ENCODE data around the gene JPT1. TPM values are rescaled to one million over a fixed set of nuclear protein-coding genes. Genes with fewer than 3 reads are reported as not detected.
A peak's percentile ranks its signal among the peaks of the same experiment; 100 is the strongest.

The JPT1 gene
- total and polyA plus RNA-seq, 8 donors, result 8.0 to 405 (median 115) TPM

GRCh38 chr17:75087182-75087557 lies 67.1 kb downstream of the JPT1 start:
- Histone ChIP-seq H3K9me3 (no peaks in the 10 kb centered on the region), H3K36me3 (no peaks in the 10 kb centered on the region), H3K4me1 (peaks cover 30 to 71% (median 50%) of the 10 kb centered on the region in 4 donors), H3K27ac (peak overlapping the region; percentile 86 to 95 (median 92)), H3K4me3 (peak overlapping the region; percentile 43 to 59 (median 52)), H3K27me3 (no peaks in the 10 kb centered on the region)
- 23 to 86% (median 49%) methylated on average over 7 to 12 of the region's 12 CpGs for WGBS, 5 donors
- intact Hi-C loops (cut with DNase I; ENCODE audit: low total_unique reads), result no loop called here
- no peak for DNase-seq
- TF ChIP-seq EP300 (IDR thresholded peaks at IDR 0.05) (no peak), CTCF (IDR thresholded peaks at IDR 0.05) (no peak), POLR2A (IDR thresholded peaks at IDR 0.05) (no peak), POLR2AphosphoS5 (IDR thresholded peaks at IDR 0.05) (no peak)

GRCh38 chr17:75086496-75087181 lies 67.7 kb downstream of the JPT1 start:
- TF ChIP-seq POLR2AphosphoS5 (IDR thresholded peaks at IDR 0.05) (peak in 1 of 3 donors; percentile 23), CTCF (IDR thresholded peaks at IDR 0.05) (no peak), EP300 (IDR thresholded peaks at IDR 0.05) (no peak), POLR2A (IDR thresholded peaks at IDR 0.05) (no peak)
- Histone ChIP-seq H3K36me3 (no peaks in the 10 kb centered on the region), H3K4me3 (peak overlapping the region in 1 of 4 donors; percentile 59), H3K27ac (peak overlapping the region; percentile 86 to 95 (median 92)), H3K4me1 (peaks cover 30 to 66% (median 44%) of the 10 kb centered on the region in 4 donors), H3K9me3 (no peaks in the 10 kb centered on the region), H3K27me3 (no peaks in the 10 kb centered on the region)
- intact Hi-C loops (cut with DNase I; ENCODE audit: low total_unique reads), result no loop called here
- DNase-seq, result peak; percentile 50 to 74
- 41 to 57% (median 56%) methylated on average over 15 of the region's 15 CpGs for WGBS, 5 donors

Small RNA genes lying within 50 kb of the gene (small RNA-seq; reads per million reads assigned to genes)
- gene RF00019, result 0 reads per million in 4 donors

Other genes with a start within 250 kb of the JPT1 start
- gene USH1G, start 231.3 kb downstream of the JPT1 start, total RNA-seq, result under 1 TPM in 1 of 5 donors, not detected in 4; 0.18 TPM
- gene USH1G, start 231.3 kb downstream of the JPT1 start, polyA plus RNA-seq, result 1 to 10 TPM in 1 of 3 donors, not detected in 2; 1.0 TPM
- 1 to 10 TPM in 1 of 5 donors, not detected in 4; 3.2 TPM for gene OTOP2, start 230.2 kb downstream of the JPT1 start, total RNA-seq
- under 1 TPM in 1 of 3 donors, not detected in 2; 0.15 TPM for gene OTOP2, start 230.2 kb downstream of the JPT1 start, polyA plus RNA-seq
- under 1 TPM in 1 of 5 donors, not detected in 4; 0.18 TPM for gene OTOP3, start 218.6 kb downstream of the JPT1 start, total RNA-seq
- 1 to 10 TPM in 1 of 3 donors, not detected in 2; 2.6 TPM for gene OTOP3, start 218.6 kb downstream of the JPT1 start, polyA plus RNA-seq
- 100 to 1,000 TPM in 2 of 5 donors, 10 to 100 TPM in 3; 36.5 to 304 (median 94.5) TPM for gene HID1, start 181.8 kb downstream of the JPT1 start, total RNA-seq
- gene HID1, start 181.8 kb downstream of the JPT1 start, polyA plus RNA-seq, result 10 to 100 TPM; 52.7 to 85.2 (median 69.5) TPM
- gene CDR2L, start 166.9 kb downstream of the JPT1 start, total RNA-seq, result 10 to 100 TPM in 4 of 5 donors, 1 to 10 TPM in 1; 4.8 to 78.8 (median 11.7) TPM
- 10 to 100 TPM in 1 of 3 donors, 1 to 10 TPM in 2; 4.4 to 18.9 (median 6.1) TPM for gene CDR2L, start 166.9 kb downstream of the JPT1 start, polyA plus RNA-seq
- gene MRPL58, start 141.8 kb downstream of the JPT1 start, total RNA-seq, result 10 to 100 TPM in 4 of 5 donors, 1 to 10 TPM in 1; 6.7 to 69.0 (median 29.2) TPM
- 10 to 100 TPM; 42.1 to 57.1 (median 48.7) TPM for gene MRPL58, start 141.8 kb downstream of the JPT1 start, polyA plus RNA-seq
- 100 to 1,000 TPM in 4 of 5 donors, 10 to 100 TPM in 1; 77.0 to 307 (median 205) TPM for gene ATP5PD, start 107.5 kb downstream of the JPT1 start, total RNA-seq
- gene ATP5PD, start 107.5 kb downstream of the JPT1 start, polyA plus RNA-seq, result 100 to 1,000 TPM; 474 to 681 (median 546) TPM
- gene KCTD2, start 107.3 kb downstream of the JPT1 start, total RNA-seq, result 10 to 100 TPM in 4 of 5 donors, 1 to 10 TPM in 1; 9.9 to 25.8 (median 12.5) TPM
- 10 to 100 TPM; 10.6 to 13.1 (median 11.2) TPM for gene KCTD2, start 107.3 kb downstream of the JPT1 start, polyA plus RNA-seq
- 100 to 1,000 TPM in 1 of 5 donors, 10 to 100 TPM in 4; 30.3 to 132 (median 57.1) TPM for gene SLC16A5, start 66.6 kb downstream of the JPT1 start, total RNA-seq
- gene SLC16A5, start 66.6 kb downstream of the JPT1 start, polyA plus RNA-seq, result 1 to 10 TPM; 6.8 to 9.0 (median 7.9) TPM
- 10 to 100 TPM in 4 of 5 donors, 1 to 10 TPM in 1; 2.2 to 26.8 (median 13.9) TPM for gene ARMC7, start 44.5 kb downstream of the JPT1 start, total RNA-seq
- gene ARMC7, start 44.5 kb downstream of the JPT1 start, polyA plus RNA-seq, result 10 to 100 TPM in 2 of 3 donors, 1 to 10 TPM in 1; 9.6 to 10.8 (median 10.7) TPM
- gene NT5C, start 22.8 kb downstream of the JPT1 start, total RNA-seq, result 100 to 1,000 TPM in 3 of 5 donors, 10 to 100 TPM in 2; 24.1 to 472 (median 150) TPM
- gene NT5C, start 22.8 kb downstream of the JPT1 start, polyA plus RNA-seq, result 100 to 1,000 TPM in 2 of 3 donors, 10 to 100 TPM in 1; 60.5 to 120 (median 117) TPM
- 10 to 100 TPM; 10.7 to 88.1 (median 53.6) TPM for gene SUMO2, start 28.4 kb upstream of the JPT1 start, total RNA-seq
- gene SUMO2, start 28.4 kb upstream of the JPT1 start, polyA plus RNA-seq, result 100 to 1,000 TPM in 2 of 3 donors, 10 to 100 TPM in 1; 66.0 to 141 (median 130) TPM
- gene NUP85, start 51.2 kb upstream of the JPT1 start, total RNA-seq, result 100 to 1,000 TPM in 1 of 5 donors, 10 to 100 TPM in 4; 20.3 to 220 (median 29.2) TPM
- gene NUP85, start 51.2 kb upstream of the JPT1 start, polyA plus RNA-seq, result 10 to 100 TPM; 21.5 to 52.1 (median 37.3) TPM
- gene GGA3, start 107.1 kb upstream of the JPT1 start, total RNA-seq, result 10 to 100 TPM in 4 of 5 donors, 1 to 10 TPM in 1; 9.5 to 94.5 (median 58.5) TPM
- gene GGA3, start 107.1 kb upstream of the JPT1 start, polyA plus RNA-seq, result 10 to 100 TPM; 10.2 to 18.3 (median 11.8) TPM
- 100 to 1,000 TPM in 1 of 5 donors, 10 to 100 TPM in 3, 1 to 10 TPM in 1; 6.7 to 136 (median 37.9) TPM for gene MRPS7, start 107.4 kb upstream of the JPT1 start, total RNA-seq
- 10 to 100 TPM; 53.3 to 69.4 (median 69.0) TPM for gene MRPS7, start 107.4 kb upstream of the JPT1 start, polyA plus RNA-seq
- gene MIF4GD, start 116.7 kb upstream of the JPT1 start, total RNA-seq, result 10 to 100 TPM in 2 of 5 donors, 1 to 10 TPM in 3; 3.5 to 12.5 (median 7.7) TPM
- gene MIF4GD, start 116.7 kb upstream of the JPT1 start, polyA plus RNA-seq, result 10 to 100 TPM; 12.2 to 14.7 (median 12.9) TPM
- gene SLC25A19, start 134.9 kb upstream of the JPT1 start, total RNA-seq, result 10 to 100 TPM in 2 of 5 donors, 1 to 10 TPM in 3; 2.3 to 40.6 (median 6.4) TPM
- gene SLC25A19, start 134.9 kb upstream of the JPT1 start, polyA plus RNA-seq, result 10 to 100 TPM in 2 of 3 donors, 1 to 10 TPM in 1; 8.1 to 16.5 (median 11.7) TPM

Data from stomach (tissue), 9 donors.